Measurements from ENCODE around the gene TCF12.

TCF12 gene

GRCh38 chr15:57134071-57134605, 215.7 kb downstream of the TCF12 start:
- Histone ChIP-seq H3K27me3 (ENCODE audit: insufficient read depth, low read length) (no peaks in the 10 kb centered on the region), H4K20me1 (ENCODE audit: insufficient read depth, low read length) (no peaks in the 10 kb centered on the region), H3K79me2 (ENCODE audit: insufficient read depth, low read length) (peaks cover 8% of the 10 kb centered on the region; the same call in 1 of the 2 replicates), H3K4me3 (ENCODE audit: low read depth, low read length, poor library complexity, severe bottlenecking) (no peak overlapping the region), H3K4me1 (ENCODE audit: insufficient read depth, low read length, severe bottlenecking) (peaks cover 20% of the 10 kb centered on the region), H3K27ac (ENCODE audit: low read depth, low read length, poor library complexity, severe bottlenecking) (no peak overlapping the region), H3K9ac (ENCODE audit: low read length) (no peak overlapping the region), H3K9me3 (ENCODE audit: low read length) (no peaks in the 10 kb centered on the region), H3F3A (ENCODE audit: insufficient read depth, low read length) (no peaks in the 10 kb centered on the region), H2AFZ (ENCODE audit: low read length) (no peak overlapping the region), H3K4me2 (ENCODE audit: low read length) (no peak overlapping the region), H3K9me2 (ENCODE audit: low read depth, low read length) (no peaks in the 10 kb centered on the region), H3K36me3 (ENCODE audit: insufficient read depth, low read length) (no peaks in the 10 kb centered on the region; the same call in 1 of the 2 replicates)
- TF ChIP-seq EZH2 (IDR thresholded peaks at IDR 0.05; ENCODE audit: borderline replicate concordance, low read length) (no peak), CTCF (IDR thresholded peaks at IDR 0.05; ENCODE audit: low read length) (no peak)

GRCh38 chr15:57134851-57135250, 216.4 kb downstream of the TCF12 start:
- no peak overlapping the region for H3K4me2 ChIP-seq (ENCODE audit: low read length)
- H3K4me3 ChIP-seq (ENCODE audit: low read depth, low read length, poor library complexity, severe bottlenecking) = no peak overlapping the region
- peaks cover 20% of the 10 kb centered on the region for H3K4me1 ChIP-seq (ENCODE audit: insufficient read depth, low read length, severe bottlenecking)
- no peaks in the 10 kb centered on the region for H3K9me2 ChIP-seq (ENCODE audit: low read depth, low read length)
- H3K79me2 ChIP-seq (ENCODE audit: insufficient read depth, low read length) = peaks cover 8% of the 10 kb centered on the region; the same call in 1 of the 2 replicates
- no peak overlapping the region for H2AFZ ChIP-seq (ENCODE audit: low read length)
- H3K27me3 ChIP-seq (ENCODE audit: insufficient read depth, low read length) = no peaks in the 10 kb centered on the region
- TF ChIP-seq CTCF (IDR thresholded peaks at IDR 0.05; ENCODE audit: low read length) (no peak), EZH2 (IDR thresholded peaks at IDR 0.05; ENCODE audit: borderline replicate concordance, low read length) (no peak)
- H3K27ac ChIP-seq (ENCODE audit: low read depth, low read length, poor library complexity, severe bottlenecking) = no peak overlapping the region
- no peaks in the 10 kb centered on the region for H4K20me1 ChIP-seq (ENCODE audit: insufficient read depth, low read length)
- H3F3A ChIP-seq (ENCODE audit: insufficient read depth, low read length) = no peaks in the 10 kb centered on the region
- no peak overlapping the region for H3K9ac ChIP-seq (ENCODE audit: low read length)
- H3K9me3 ChIP-seq (ENCODE audit: low read length) = no peaks in the 10 kb centered on the region
- H3K36me3 ChIP-seq (ENCODE audit: insufficient read depth, low read length) = no peaks in the 10 kb centered on the region; the same call in 1 of the 2 replicates

- Histone ChIP-seq H3K36me3 (ENCODE audit: insufficient read depth, low read length) (no peaks in the 10 kb centered on the region), H3K4me1 (ENCODE audit: insufficient read depth, low read length, severe bottlenecking) (peaks cover 13% of the 10 kb centered on the region), H3K9ac (ENCODE audit: low read length) (no peak overlapping the region), H3K79me2 (ENCODE audit: insufficient read depth, low read length) (peaks cover 8% of the 10 kb centered on the region; the same call in 1 of the 2 replicates), H3K27me3 (ENCODE audit: insufficient read depth, low read length) (no peaks in the 10 kb centered on the region), H3K4me3 (ENCODE audit: low read depth, low read length, poor library complexity, severe bottlenecking) (no peak overlapping the region), H2AFZ (ENCODE audit: low read length) (no peak overlapping the region), H3K4me2 (ENCODE audit: low read length) (no peak overlapping the region), H4K20me1 (ENCODE audit: insufficient read depth, low read length) (no peaks in the 10 kb centered on the region), H3K9me2 (ENCODE audit: low read depth, low read length) (no peaks in the 10 kb centered on the region), H3F3A (ENCODE audit: insufficient read depth, low read length) (no peaks in the 10 kb centered on the region), H3K27ac (ENCODE audit: low read depth, low read length, poor library complexity, severe bottlenecking) (no peak overlapping the region), H3K9me3 (ENCODE audit: low read length) (no peaks in the 10 kb centered on the region)
- TF ChIP-seq EZH2 (IDR thresholded peaks at IDR 0.05; ENCODE audit: borderline replicate concordance, low read length) (no peak), CTCF (IDR thresholded peaks at IDR 0.05; ENCODE audit: low read length) (no peak)
These were observed 217.4 kb downstream of the TCF12 start for GRCh38 chr15:57135800-57136199.
